ENCODE measurements around the gene LDB3.

The LDB3 gene

DNA sequence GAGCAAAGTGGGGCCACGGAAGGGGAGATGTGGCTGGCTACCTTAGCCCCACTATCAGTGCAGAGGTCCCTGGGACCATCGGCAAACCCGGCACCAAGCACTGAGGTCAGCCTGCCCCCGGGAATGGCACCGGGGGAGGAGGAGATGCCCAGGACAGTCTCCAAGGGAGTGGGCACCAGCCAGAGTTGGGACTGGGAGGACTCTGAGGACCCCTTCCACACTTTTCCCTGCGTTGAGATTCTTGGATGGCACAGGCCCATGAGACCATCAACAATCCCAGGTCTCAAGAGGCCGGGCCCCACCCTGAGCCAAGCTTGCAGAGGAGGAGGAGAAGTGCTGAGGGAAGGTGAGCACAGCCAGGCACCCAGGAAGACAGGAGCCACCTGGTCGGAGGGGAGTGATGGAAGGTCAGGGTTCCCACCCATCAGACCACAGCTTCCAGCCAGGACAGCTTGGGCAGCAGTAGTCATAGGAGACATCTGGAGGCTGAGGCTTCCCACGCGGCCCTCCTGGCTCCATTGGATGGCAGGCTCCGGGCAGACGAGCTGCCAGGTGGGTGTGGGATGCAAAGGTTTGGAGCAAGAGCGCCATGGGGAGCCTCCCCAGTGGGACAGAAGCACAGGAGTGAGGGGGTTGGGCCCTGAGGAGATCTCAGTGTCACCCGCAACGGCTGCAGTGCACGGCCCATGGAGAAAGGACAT lies 16.5 kb upstream of the LDB3 start:
- DNase-seq: no peak

GRCh38 chr10:86652361-86653202 lies 15.7 kb upstream of the LDB3 start:
- DNase-seq: no peak

GRCh38 chr10:86653379-86653778 lies 14.9 kb upstream of the LDB3 start:
- DNase-seq: no peak

DNA sequence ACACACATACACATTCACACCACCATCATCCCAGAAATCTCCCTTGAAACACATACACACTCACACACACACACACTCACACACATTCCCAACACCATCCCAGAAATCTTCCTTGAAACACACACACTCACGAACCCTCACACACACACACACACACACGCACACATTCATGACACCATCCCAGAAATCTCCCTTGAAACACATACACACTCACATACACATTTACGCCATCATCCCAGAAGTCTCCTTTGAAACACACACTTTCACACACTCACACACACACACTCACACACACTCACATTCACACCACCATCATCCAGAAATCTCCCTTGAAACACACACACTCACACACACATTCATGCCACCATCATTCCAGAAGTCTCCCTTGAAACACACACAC lies 14.3 kb upstream of the LDB3 start:
- no peak for DNase-seq

GRCh38 chr10:86654411-86655172 lies 13.7 kb upstream of the LDB3 start, which contains the start of gene OPN4:
TSS of gene OPN4 (plus strand) at chr10:86654547. CDS start at chr10:86654784, 237 bp downstream.
- DNase-seq: no peak

GRCh38 chr10:86655173-86655540 lies 13.2 kb upstream of the LDB3 start:
- DNase-seq: no peak

DNA sequence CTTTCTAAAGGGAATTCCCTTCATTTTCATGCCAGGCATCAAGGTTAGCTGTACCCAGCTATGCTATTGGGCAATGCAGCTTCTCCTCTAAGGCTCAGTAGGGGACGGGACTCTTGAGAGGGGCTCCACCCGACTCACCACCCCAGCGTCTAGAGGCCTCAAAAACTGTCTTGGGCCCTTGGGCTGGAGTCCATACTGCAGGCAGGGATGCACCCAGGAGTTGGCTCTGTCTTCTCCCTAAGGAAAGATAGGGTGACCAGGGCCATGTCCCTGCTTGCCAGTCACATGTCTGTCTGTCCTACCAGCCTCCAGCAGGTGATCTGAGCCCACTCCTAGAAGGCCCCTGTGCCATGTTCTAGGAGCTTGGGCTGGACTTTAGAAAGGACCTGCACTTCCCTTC lies 12.7 kb upstream of the LDB3 start:
- no peak for DNase-seq

DNA sequence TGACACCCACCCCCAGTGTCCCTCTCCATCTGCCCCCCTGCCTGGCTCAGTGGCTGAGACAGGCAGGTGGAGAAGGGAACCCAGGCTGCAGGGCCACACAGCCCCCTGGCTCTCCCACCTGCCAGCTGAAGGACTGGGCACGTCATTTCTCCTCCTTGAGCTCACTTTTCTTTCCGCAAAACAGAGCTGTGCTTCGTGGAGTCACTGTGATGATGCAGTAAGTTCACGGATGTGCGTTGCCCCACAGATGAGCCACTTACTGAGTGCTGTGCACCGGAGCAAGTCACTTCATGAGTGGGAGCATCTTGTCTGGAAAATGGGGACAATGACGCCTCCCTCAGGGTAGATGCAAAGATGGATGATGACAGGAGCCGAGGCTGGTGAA lies 11.3 kb upstream of the LDB3 start:
- DNase-seq: no peak

GRCh38 chr10:86657396-86658011 lies 10.8 kb upstream of the LDB3 start:
- no peak for DNase-seq

- DNase-seq: no peak
Measured at GRCh38 chr10:86658261-86658741, 10.0 kb upstream of the LDB3 start.

DNA sequence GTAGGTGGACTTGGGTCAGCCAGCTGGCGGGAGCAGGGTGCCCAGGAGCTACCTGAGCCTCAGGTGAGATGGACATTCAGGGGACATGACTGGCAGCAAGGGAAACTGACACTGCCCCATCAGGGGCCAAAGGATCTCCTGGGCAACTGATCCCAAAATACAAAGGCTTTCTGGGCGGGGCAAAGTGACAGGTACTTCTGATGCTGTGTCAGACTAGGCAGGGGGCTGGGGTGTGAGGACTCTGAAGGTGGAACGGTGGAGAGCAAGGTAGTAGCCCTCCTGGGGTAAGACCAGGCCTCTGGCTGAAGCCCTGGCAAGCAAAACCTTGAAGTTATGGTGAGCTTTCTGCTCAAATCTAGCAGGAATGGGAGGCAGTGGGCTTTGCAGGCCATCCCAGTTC lies 9.6 kb upstream of the LDB3 start:
- DNase-seq: no peak

GRCh38 chr10:86659161-86659691 lies 9.1 kb upstream of the LDB3 start:
- DNase-seq: no peak

DNA sequence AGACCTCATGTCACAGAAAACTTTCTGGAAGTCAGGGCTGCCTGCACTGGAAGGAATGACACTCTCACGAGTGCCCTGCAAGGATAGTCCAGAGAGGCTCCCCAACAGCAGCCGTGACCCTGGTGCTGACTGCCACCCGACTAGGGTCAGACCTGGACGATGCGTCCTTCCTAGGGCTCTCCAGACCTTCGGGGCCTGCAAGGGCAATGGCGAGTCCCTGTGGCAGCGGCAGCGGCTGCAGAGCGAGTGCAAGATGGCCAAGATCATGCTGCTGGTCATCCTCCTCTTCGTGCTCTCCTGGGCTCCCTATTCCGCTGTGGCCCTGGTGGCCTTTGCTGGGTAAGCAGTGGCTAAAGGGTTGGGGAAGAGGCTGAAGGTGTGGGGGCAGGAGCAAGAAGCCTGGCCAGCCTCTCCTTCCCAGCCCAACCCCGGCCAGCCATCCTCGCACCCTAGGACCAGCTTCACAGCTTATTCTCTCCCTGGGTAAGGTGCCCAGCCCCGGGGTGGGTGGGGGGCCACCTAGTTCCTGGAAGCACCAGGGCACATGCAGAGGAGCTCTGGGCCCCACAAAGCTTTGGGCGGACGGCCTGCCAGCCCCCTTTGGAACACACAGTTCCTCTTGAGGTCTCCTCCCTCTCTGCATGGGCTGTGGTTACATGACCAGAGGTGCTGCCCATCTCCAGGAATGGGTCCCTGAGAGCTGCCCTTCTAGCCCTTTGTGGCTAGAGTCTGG lies 8.4 kb upstream of the LDB3 start:
- no peak for DNase-seq

DNA sequence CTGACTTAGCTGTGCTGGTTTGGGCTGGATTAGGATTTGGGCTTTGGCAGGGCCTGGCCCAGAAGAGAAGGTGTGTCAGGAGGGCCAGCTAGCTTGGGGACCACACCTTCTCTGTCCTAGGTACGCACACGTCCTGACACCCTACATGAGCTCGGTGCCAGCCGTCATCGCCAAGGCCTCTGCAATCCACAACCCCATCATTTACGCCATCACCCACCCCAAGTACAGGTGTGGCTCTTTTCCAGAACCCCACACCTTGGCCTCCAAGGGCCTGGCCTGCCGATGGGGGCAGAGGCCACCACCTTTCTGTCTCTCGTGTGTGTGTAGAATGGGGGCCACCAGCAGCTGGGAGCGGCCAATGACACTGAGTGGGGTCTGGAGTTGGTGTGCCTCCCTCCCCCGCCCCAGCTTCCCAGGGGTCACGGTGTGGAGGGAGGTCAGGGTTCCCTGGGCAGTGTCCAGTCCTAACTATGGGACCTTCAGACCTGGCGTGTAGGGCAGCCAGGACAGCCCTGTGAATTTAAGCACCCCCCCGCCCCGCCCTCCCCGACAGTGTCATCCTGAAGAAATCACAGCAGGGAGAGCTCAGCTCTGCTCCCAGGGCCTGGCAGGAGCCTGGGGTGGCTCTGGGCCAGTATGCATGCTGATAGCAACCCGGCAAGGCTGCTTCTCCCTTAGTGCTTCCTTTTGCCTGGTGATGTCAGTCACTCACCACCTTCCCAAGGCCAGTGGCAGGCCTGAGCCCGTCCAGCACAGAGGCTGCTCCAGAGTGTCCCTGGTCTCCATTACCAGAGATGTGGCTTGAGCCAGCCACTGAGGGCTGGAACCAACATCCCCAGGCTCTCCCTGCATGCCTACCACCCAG lies 6.9 kb upstream of the LDB3 start:
- no peak for DNase-seq

DNA sequence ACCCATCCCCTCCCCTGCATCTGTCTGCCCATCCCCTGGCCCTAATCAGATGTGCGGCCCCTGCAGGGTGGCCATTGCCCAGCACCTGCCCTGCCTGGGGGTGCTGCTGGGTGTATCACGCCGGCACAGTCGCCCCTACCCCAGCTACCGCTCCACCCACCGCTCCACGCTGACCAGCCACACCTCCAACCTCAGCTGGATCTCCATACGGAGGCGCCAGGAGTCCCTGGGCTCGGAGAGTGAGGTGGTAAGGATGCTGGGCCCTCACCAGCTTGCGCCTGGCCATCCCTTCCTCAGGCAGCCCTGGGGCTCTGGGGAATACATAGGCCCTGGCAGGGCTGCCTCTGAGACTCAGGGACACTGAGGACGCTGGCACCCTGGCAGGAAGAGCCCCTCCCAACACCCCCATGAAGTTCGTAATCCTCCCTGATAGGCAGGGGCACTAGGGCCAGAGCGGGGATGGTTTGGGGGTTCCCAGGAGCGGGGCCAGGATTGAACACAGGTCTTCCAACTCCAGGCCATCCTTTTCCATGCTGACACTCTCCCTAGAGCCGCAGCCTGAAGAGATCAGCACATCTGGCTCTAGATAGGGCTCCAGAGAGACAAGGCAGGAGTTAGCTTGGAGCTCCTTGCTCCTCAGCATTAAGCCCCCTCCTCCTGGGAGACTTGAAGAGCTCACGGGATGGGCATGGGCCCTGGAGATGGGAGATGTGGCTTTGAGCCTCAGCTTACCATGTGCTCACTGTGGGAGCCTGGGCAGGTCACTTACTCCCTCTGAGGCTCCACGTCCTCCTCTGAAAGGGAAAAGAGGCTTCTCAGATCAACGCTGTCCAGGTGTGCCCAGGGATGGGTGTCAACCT lies 5.9 kb upstream of the LDB3 start:
- no peak for DNase-seq

DNA sequence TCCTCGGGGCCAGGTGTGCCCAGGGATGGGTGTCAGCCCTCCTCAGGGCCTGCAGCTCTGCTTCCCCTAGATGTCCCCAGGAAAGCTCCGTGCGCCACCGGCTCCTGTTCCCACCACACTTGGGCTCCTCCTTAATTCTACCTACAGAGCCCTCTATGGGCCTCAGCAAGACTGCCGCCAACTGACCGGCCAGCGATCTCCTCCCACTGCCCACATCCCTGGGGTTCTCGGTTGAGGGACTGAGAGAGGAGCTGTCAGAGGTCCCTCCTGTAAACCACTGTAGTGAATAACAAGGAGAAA lies 5.3 kb upstream of the LDB3 start:
- no peak for DNase-seq

GRCh38 chr10:86663576-86664339 lies 4.6 kb upstream of the LDB3 start:
- no peak for DNase-seq

DNA sequence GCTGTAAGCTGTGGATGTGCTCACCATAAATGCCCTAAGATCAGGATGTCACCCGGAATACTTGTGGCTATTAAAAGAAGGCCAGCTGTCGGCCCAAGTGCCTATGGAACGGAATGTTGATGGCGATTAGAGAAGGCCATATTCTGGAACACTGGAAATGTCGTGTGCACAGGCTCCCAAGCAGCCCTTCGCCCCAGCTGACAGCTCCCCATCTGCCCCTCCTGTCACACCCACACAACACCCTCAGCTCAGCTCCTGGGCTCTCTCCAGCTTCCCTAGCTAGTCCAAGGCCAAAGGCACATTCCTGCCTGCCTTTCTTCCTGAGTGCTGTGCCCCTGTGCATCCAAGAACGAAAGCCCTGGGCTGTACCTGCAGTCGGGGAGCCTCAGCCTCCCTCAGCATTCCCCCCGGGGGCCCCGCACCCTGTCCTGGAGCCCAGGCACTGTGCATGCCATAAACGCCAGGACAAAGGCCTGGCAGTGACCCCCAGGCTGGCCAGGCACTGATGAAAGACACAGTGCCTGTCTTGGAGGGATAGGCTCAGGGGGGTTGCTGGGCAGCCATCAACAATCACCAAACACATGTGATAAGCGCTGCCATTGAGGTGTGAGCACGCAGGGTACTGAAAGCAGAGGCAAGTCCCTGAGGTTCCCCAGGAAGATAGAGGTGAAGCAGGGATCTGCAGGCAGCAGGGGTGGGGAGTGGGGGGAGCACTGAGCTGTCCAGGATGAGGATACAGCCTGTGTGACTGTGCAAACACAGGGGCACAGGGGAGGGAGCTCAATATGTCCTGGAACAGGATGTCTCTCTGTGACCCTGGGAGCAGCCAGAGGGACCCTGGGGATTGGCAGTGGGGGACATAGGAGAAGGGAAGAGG lies 3.7 kb upstream of the LDB3 start:
- DNase-seq: no peak

GRCh38 chr10:86665218-86665607 lies 3.1 kb upstream of the LDB3 start:
- DNase-seq: no peak

Measured in NCI-H2029 treated with DMSO at 0.1 percent for 48 hours (cell line).